ENCODE data around the gene CYP24A1.

CYP24A1 gene

DNA sequence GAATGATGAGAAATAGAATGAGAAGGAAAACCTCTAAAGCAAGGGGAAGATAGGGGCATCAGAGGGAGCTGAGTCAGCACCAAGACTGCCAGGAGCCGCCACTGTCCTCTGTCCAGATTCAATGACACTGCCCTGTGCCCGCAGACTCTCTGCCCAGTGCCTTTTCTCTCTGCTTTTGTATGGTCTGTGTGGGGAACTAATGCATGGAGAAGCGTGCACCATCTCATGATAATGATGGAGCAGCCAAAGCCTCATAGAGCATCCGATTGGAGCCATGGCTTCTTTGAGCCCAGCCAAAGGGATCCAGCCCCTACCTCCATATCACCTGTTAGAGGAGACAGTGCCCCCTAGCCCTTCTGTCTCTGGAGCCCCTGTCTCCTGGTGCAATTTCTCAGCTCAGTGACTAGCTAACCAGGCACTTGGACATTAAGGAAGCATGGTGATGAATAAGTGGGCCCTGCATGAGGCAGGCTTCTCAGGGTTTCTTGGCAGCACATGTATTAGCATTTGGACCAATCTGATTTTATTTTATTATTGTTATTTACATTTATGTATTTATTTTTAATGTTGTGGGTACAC, 27.6 kb upstream of the CYP24A1 start:
- DNase-seq: no peak

DNA sequence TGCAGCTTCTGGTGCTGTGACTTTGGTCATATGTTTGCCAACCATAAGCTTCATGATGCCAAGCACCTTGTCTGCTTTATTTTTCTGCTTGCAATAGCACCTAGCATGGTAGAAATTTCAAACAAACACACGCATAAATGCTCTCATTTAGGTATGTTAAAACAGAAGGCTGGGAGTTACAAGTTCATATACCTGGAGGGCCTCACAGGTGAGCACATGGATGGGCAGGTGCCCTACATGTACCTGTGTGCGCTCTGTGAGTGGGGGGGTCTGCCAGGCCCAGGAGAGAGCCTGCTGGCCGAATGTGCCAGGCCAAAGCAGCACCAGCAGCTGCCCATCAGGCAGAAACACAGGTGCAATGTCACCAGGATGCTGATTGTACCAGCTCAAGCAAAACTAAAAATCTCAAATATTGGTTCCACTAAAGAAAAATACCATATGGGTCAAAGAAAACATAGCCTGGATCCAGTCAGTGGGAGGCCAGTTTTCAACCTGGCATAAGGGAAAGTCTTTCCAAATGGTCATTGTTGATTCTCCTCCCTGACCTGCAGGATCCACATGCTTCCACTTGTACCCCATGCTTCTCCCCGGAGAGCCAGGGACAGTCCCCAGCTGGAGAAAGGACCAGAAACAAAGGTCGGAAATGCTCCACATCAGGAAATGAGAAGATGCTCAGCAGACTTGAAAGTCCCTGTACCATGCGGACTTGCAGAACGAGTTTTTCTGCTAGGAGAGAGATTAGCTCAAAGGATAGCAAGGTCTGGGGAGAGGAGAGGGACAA, 26.9 kb upstream of the CYP24A1 start:
- no peak for DNase-seq

DNA sequence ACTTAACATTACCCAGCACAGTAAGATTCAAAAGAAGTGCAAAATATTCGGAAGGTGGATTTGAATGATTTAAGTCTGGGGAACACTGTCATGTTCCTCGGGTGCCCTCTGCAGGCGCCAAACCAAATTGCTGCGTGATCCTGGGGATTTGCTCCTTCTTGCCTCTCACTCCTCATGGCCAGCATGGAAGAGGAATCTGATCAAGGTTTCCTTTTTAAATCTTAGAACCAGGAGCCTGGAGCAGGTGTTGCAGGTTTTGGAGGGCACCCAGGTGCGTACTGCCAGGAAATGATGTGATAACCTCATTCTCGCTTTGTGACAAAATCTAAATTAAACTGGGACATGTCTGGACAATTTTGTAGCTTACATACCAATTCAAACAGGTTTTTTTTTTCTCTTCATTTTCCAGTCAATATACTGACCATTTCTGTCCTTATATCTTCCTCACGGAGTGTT, 26.0 kb upstream of the CYP24A1 start:
- DNase-seq: peak; percentile 30

DNA sequence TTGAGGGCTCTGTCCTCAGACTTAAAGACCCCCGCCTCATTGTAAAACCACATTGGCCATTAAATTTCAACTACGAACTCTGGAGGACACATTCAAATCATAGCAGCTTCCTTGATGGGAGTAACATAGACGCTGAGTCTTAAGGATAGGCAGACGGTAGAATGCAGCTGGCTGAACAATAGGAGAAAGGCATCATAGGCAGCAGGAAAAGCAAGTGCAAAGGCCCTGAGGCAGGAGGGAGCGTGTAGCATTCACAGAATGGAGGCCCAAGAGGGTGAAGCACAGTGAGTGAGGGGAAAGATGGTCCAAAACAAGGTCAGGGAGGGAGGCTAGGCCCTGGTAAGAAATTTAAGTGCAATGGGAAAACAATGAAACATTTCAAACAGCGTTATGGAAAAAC, 25.5 kb upstream of the CYP24A1 start:
- DNase-seq: no peak

DNA sequence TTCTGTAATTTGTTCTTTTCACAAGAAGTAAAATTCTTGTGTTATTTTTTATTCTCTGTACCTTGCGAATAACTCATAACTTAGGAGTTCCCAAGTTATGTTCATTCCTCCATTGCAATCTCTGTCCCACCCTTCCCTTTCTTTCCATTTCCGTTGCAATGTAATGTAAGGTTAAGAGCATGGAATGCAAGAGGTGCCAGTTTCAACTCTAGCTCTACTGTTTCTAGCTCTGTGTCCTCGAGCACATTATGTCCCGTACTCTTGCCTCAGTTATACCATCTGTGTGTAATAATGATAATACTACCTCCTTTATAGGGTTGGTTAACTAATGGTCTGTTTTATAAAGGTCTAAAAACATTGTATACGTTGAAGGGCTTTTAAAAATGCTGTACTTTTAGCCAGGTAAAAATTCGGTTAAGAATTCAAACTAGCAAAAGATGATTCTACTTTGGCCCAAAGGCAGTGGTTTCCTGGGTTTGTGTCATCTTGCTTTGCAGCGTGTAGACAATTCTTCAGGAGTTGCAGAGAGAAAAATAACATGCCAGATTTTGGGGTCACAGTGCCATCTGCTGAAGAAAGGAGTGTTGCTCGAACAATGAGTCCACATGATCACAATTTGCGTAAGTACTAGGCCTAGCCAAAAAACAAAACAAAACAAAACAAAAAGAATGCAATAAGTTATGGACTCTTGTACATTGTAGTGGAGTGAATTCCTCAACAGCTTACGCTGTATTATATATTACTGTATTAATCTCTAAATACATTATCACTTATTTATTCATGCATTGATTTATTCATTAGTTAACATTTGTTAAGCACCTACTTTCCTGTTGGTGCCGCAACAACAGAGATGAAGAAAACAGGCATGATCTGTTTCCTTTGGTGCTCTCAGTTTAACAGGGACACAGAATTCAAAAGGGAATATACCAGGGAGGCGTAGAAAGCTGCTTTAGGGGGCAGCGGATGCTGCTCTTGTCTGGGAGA, 24.1 kb upstream of the CYP24A1 start:
- DNase-seq: no peak

DNA sequence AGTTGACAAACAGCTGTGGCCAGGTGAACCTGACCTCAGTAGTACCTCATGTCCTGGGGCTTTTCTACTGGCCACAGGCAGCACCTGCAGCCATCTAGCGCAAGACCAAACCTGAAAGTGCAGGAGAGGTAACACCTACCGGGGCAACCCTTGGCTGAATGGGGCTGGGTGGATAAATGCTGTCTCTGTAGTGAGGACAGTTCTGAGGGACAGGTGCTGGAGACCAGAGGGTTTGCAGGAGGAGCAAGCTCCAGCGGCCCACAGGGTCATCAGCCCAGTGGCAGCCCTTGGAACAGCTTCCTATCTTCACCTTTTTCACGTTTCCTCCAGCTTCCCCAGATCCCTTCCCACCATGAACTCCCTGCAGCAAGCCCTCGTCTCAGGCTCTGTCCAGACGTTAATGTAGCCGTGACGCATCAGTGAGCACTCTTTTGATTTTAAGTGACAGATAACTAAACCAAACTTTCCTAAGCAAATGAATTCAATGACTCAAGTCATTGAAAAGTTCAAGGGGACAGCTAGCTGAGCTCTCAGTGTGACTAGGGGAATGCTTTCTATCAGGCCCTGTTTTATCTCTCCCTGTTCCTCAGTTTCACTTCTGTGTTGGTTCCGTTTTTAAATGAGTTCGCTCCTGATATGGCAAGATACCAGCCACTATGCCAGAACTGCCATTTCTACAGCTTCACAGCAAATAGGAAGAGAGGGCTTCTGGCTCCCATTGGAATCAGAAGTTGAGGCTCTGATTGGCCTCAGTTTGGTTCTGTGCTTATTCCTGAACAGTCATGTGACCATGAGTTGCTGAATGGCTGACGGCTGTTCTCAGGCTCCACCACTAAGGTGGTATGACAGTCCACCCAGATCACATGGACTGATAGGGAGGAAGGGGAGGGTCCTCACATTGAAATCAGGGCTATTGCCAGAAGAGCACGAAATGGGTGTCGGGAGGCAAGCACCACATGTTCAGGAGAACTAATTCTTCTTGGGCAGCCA, 22.0 kb upstream of the CYP24A1 start:
- DNase-seq: no peak

DNA sequence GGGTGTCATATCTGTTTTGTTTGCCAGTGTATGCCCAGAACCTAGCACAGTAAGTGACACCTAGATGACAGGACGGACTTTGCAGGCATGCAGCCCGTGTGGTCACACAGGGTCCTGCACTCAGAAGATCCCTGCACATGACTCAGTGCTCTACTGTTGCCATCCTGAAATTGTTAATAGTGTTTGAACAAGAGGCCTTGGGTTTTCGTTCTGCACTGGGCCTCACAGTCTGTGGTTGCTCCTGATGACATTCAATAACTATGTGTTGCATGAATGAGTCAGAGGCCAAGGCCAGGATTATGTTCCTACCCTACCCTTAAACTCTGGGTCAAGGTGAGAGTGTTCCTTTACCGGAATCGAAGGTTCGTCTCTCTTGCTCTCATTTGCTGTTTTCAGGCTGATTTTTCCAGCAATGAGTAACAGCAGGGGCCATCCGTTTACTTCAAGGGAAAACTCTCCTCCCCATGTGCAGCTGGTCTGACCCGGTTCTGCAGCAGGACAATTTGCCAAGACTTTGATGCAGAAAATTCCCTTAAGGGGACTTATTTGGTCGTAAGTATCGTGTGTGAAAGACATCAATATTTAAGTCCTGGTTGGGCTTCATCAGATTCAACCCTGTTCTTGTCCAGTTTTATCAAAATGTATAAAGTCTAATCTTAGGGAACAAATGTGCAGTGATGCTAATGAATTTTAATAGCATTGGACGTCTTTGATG, 21.1 kb upstream of the CYP24A1 start:
- no peak for DNase-seq

DNA sequence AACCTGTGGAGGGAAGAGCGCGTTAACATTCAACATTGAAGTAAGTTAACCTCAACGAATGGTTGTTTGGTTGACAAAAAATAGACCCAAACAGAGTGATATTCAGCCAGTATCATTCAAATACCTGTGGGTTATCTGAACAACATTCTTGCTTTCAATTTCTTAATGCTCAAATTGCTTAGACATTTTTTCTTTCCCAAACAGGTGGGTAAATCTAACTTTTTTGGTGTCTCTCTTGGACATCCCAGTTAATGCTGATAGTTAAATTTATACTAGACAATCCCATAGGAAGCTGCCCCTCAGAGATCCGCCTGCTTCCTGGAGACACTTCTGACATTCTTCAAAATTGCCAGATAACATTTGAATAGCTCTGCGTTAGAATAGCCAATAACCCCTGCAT, 20.0 kb upstream of the CYP24A1 start:
- DNase-seq: no peak

DNA sequence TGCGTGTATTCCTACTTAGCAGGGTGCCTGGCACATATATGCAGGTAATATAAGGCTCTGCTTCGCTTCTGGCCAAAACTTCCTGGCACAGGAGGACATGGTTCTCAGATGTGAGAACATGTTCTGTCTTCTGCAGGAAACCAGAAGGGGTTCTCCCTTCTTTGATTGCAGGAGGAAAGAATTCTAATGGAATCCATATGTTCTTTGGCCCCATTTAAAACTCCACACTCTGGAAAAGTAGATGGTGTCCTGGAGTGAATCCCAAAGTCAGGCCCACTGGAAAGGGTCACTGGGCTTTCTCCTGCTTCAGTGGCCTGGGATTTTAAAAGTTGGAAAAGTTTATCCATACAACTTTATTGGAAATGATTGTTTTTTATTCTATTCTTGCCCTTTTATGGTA, 16.4 kb upstream of the CYP24A1 start:
- no peak for DNase-seq

DNA sequence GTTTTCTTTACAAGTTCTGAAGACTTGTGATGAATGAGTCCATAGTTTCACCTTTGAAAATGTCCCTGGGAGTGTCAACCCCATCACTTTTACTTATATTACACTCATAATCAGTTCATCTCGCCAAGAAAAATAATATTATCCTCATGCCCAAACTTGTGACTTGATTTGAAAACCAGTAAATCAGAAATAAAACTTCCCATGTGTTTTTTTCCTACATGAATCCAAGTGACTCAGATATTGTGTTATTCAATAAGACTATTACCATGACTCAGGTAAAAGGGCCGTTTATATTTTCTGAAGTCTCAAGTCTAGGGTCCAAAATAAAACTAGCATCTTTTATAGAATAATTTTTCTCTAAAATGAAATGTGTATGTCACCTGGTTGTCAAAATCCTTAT, 15.8 kb upstream of the CYP24A1 start:
- no peak for DNase-seq

DNA sequence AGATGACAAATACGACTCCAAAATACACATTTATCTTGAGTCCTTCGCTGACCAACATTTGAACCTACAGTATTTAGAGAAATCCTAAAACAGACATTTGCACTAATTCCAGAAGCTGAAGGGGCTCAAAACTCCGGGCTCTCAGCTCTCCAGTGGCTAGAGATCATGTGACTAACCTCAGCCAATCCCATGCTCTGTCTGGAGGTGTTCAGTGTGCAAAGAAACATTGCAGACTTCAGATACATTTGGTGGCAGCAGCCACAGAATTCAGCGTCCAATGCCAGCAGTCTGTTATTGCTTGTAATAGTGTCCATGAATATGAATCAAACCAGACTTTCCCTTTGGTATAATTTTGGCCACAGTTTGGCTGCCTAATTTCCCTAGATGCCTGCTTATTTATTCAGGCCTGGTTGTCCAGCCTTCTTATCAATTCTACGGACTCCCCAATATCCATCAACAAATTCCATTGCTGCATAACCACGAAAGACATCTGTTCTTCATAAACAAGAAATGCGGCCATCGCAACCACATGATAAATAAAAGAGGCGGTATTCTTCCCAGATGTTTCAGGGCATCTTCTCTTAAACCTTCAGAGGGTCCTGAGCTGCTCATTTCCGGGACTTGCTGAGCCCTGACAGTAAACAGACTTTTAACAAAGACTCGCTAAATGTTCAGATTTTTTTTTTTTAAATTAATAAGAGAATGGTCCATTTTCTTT, 14.5 kb upstream of the CYP24A1 start:
- no peak for DNase-seq

DNA sequence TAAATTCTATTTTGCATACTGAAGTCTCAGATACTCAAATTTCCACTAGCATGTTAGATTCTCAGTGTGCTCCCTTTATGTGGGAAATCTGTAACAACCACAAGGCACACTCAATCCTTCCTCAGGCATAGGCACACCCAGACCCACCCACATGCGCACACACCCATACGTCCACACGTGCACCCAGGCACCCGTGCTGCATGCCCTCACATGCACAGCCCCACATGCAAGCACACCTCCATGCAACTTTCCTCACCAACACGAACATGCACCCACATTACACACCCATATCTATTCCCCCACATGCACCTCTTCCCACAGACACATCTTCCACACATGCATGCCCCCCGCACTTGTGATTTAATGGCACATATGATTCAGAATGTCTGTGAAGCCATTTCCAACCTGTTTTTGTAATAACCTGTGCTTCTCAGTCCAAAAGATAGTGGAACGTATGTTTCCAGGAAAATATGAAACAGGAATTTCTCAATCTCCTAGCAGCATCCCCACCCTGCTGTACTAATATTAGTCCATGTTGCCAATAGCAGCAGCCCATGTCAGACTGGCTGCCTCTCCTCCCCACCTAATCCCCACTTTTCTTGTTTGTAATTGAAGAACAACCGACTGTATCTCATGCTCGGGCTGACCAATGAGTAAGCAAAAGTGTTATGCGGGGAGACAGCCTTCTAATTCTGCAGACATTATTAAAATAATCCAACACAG, 11.3 kb upstream of the CYP24A1 start:
- DNase-seq: no peak

DNA sequence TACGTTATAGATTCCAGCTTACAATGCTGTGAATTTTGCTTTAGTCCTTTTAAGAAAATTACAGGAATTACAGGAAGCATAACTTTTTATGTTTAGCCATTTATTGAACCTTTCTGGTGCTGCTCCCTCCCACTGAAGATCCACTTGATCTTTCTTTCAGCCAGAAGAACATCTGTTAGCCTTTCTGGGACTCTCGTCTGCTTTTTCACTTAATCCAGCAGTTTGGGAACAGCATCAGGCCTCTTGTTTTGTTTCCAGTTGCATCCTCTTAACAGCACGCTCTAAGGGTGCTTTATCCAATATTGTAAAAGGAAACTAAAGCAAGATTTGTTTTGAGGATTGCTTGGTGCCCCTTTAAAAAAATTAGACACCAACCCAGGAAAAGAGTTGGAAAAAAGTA, 10.3 kb upstream of the CYP24A1 start:
- no peak for DNase-seq

DNA sequence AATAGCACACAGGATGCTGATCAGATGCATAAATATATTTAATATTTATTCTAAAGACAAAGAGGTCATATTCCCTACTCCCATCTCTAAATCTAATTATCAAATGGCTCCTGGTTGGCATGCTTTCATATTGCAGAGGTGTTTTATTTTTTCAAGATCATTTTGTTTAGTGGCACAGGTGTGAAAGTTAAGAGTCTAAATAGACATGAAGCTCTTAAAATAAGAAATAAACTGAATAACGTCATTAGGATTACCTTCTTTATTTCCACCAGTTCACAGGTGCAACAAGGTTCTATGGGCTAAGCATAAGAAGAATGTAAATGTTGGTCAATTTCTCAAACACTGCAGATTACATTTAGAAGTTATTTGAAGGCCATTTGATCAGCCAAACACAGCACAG, 7.1 kb upstream of the CYP24A1 start:
- DNase-seq: no peak

DNA sequence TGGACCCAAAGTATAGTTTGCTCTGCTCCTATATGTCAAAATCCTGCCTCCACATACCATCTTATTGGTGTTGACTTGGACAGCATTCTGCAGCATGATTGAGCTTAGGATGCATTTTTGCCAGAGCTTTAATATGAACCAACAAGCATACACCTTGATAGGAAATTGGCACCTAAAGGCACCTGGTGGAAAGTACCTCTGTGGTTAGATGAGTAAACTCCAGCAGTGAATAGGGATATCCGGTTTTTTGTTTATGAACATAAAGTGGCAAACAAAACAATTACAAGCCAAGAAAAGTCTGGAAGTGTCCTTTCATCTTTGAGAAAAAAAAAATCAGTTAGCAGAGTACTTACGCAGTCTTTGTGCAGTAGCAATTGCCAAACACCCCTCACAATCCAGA, 6.2 kb upstream of the CYP24A1 start:
- DNase-seq: no peak

DNA sequence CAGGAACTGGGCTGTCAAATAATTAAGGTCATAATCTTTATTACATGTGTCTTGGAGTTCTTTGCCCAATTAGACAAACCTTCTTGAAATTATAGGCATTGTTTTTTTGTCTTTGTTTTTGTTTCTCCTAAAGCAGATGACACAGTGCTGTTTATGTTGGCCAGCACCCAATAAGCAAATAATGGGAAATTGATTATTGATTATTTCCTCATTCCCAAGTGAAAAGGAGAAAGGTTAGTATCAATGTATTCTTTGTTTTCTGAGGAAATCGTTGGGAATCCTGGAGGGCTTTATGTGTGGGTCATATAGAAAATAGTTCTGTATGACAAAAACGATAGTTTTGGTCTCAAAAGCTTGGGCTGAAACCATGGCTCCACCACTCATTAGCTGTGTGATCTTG, 4.5 kb upstream of the CYP24A1 start:
- no peak for DNase-seq

DNA sequence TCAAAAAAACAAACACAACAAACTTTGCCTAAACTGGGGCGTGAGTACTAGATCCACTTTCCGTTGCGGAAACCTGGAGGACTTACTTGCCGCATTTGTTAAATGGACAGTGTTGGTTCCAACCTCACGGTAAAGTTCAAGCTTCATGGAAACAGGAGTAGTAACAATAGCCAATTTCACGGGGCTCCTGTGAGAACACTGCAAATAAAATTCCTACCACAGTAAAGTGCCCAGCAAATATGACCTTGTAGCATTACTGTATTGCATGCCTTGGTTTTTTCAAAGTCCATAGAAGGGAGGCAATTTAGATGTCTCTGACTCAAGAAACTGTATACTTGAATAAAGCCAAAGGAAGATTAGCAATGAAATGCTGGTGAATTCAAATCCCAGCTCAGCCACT, 3.6 kb upstream of the CYP24A1 start:
- no peak for DNase-seq

DNA sequence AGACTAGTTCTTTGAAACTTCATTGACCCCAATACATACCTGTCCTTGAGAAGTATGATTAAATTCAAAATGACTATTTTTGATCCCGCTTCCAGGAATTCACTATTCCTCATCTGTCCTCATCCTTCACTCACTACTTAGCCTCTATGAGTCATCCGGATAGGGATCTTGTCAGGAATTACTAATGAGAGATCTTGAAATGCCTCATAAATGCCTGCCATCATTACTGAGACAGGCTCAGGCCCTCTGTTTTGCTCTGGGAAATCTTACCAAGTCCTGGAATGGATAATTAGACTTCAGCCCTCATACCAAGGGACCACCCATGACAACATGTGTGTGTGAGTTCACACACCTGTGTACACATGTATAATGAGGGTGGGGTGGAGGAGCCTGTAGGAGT, 2.8 kb upstream of the CYP24A1 start:
- DNase-seq: no peak

DNA sequence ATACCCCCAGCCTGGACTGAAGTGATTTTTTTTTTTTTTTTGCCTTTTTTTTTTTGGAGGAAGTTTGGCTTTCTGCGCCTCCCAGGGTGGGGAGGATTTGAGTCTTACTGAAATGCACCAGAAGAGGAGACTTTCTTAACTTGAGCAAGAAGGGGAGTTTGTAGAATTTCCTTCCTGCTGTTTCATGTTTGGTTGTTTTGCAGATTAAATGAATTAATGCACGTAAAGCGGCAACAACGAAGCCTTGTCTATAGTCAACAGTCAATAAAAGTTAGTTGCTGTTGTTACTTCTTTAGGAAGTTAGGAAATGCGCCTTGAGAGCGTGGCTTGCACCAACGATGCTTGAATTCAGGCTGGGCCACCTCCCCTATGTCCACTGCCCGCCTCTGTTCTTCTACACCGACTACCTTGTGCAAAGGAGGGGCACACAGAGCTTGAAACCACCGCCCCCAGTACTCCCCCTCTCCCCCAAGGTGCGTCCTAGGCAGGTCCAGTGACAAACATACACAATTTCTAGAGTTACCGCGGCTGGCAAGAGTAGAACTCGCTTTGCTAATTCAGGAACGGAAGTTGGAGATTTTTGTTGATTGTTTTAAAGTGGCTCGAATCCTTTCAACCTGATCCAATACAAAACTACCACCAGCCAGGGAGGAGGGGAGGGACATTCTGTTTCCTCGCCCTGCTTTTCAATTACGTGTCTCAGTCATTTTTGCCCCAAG, 830 bp upstream of the CYP24A1 start:
- no peak for DNase-seq
